ENCODE measurements around the gene IQCH. TPM values are rescaled to one million over a fixed set of nuclear protein-coding genes. Genes with fewer than 3 reads are reported as not detected.

IQCH gene
- total RNA-seq, 1 donor from 2014 or later = 2.8 TPM

- H3K4me1 Mint-ChIP-seq = peaks cover 11% of the 10 kb centered on the region
- H3K4me3 Mint-ChIP-seq = no peak overlapping the region
- H3K9me3 Mint-ChIP-seq = no peaks in the 10 kb centered on the region
- no peak for DNase-seq (ENCODE audit: low read depth, low spot score)
- no peak overlapping the region for H3K27ac Mint-ChIP-seq (ENCODE audit: unreplicated experiment)
- H3K36me3 Mint-ChIP-seq (ENCODE audit: low read depth) = no peaks in the 10 kb centered on the region
- H3K27me3 Mint-ChIP-seq (ENCODE audit: low read depth) = no peaks in the 10 kb centered on the region
- no peak for TF ChIP-seq CTCF (conservative IDR thresholded peaks at IDR 0.05)
Observed at GRCh38 chr15:67370206-67370954, 115.8 kb downstream of the IQCH start.

DNA sequence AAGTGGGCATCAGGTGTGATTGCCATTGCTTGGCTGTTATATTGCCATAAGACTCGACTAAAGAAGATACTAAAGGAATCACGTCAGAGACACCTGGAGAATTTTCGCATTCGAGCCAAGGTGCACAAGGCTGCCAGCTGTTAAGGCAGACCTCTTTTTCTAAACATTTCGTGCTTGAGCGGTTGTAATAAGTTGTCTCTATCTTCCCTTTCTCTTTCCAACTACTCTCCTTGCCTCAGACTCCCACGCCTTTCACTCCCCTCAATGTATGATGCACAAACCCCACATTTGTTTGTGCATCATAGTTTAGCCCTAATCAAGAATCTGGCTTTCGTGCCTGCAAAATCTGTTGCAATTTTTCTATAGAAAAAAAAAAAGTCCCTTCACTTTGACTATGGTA is 118.0 kb downstream of the IQCH start:
- no peaks in the 10 kb centered on the region for H3K9me3 Mint-ChIP-seq
- no peak overlapping the region for H3K27ac Mint-ChIP-seq (ENCODE audit: unreplicated experiment)
- no peak for DNase-seq (ENCODE audit: low read depth, low spot score)
- H3K4me3 Mint-ChIP-seq = no peak overlapping the region
- no peaks in the 10 kb centered on the region for H3K36me3 Mint-ChIP-seq (ENCODE audit: low read depth)
- no peaks in the 10 kb centered on the region for H3K27me3 Mint-ChIP-seq (ENCODE audit: low read depth)
- peaks cover 11% of the 10 kb centered on the region for H3K4me1 Mint-ChIP-seq
- TF ChIP-seq CTCF (conservative IDR thresholded peaks at IDR 0.05) = no peak

GRCh38 chr15:67372986-67373675 is 118.5 kb downstream of the IQCH start:
- Mint-ChIP-seq H3K4me1 (peaks cover 11% of the 10 kb centered on the region), H3K27me3 (ENCODE audit: low read depth) (no peaks in the 10 kb centered on the region), H3K9me3 (no peaks in the 10 kb centered on the region), H3K4me3 (no peak overlapping the region), H3K36me3 (ENCODE audit: low read depth) (no peaks in the 10 kb centered on the region), H3K27ac (ENCODE audit: unreplicated experiment) (no peak overlapping the region)
- TF ChIP-seq CTCF (conservative IDR thresholded peaks at IDR 0.05) = no peak
- no peak for DNase-seq (ENCODE audit: low read depth, low spot score)

GRCh38 chr15:67373971-67374370 is 119.4 kb downstream of the IQCH start:
- H3K9me3 Mint-ChIP-seq = no peaks in the 10 kb centered on the region
- no peaks in the 10 kb centered on the region for H3K27me3 Mint-ChIP-seq (ENCODE audit: low read depth)
- no peak for TF ChIP-seq CTCF (conservative IDR thresholded peaks at IDR 0.05)
- H3K36me3 Mint-ChIP-seq (ENCODE audit: low read depth) = no peaks in the 10 kb centered on the region
- peaks cover 11% of the 10 kb centered on the region for H3K4me1 Mint-ChIP-seq
- H3K27ac Mint-ChIP-seq (ENCODE audit: unreplicated experiment) = no peak overlapping the region
- DNase-seq (ENCODE audit: low read depth, low spot score) = no peak
- no peak overlapping the region for H3K4me3 Mint-ChIP-seq

GRCh38 chr15:67379530-67379929 is 124.9 kb downstream of the IQCH start:
- Mint-ChIP-seq H3K27me3 (ENCODE audit: low read depth) (no peaks in the 10 kb centered on the region), H3K4me3 (no peak overlapping the region), H3K9me3 (no peaks in the 10 kb centered on the region), H3K36me3 (ENCODE audit: low read depth) (no peaks in the 10 kb centered on the region), H3K27ac (ENCODE audit: unreplicated experiment) (no peak overlapping the region), H3K4me1 (no peaks in the 10 kb centered on the region)
- TF ChIP-seq CTCF (conservative IDR thresholded peaks at IDR 0.05) = no peak
- no peak for DNase-seq (ENCODE audit: low read depth, low spot score)

Measured in neural crest cell (in vitro differentiated cells).